Activated T-cell treated with anti-CD3 and anti-CD28 coated beads, Interleukin-2, amount 50 U/mL, for 4 hours (primary cell): Measurements from ENCODE around the gene SYCE1. TPM values are rescaled to one million over a fixed set of nuclear protein-coding genes. Genes with fewer than 3 reads are reported as not detected.
"Not testable (repeated sequence)": the region's sequence is repeated elsewhere in the genome, so short reads cannot be mapped to it uniquely, and the experiment has no call there.

Experiments used
- ATAC-seq, 2 donors: fragments of 200-7000 bp; cut with Tn5 transposase; one replicate each; pipeline ENCODE4 v1.10.0; 2021
- DNase-seq: peaks from one replicate; pipeline ENCODE4 v3.0.0-alpha.2; 2020
- H3K27me3 Mint-ChIP-seq: one replicate; pipeline ENCODE4 v1.8.0; 2021; ENCODE audit warnings: low read depth, mixed read lengths
- H3K36me3 Mint-ChIP-seq: one replicate; pipeline ENCODE4 v1.8.0; 2022; ENCODE audit warnings: mixed read lengths; ENCODE audit not compliant: insufficient read depth
- H3K4me1 Mint-ChIP-seq: one replicate; pipeline ENCODE4 v1.8.0; 2021; ENCODE audit warnings: low read depth, mixed read lengths
- H3K4me3 Mint-ChIP-seq: one replicate; pipeline ENCODE4 v1.8.0; 2021; ENCODE audit warnings: mild to moderate bottlenecking, moderate library complexity, mixed read lengths
- H3K9me3 Mint-ChIP-seq: one replicate; pipeline ENCODE4 v1.8.0; 2021; ENCODE audit warnings: mixed read lengths
- total RNA-seq, 3 donors: library from RNA; stranded (reverse); gene quantifications; one replicate each; pipeline ENCODE4 v1.2.1, GENCODE V29; 2021

Gene SYCE1
- under 1 TPM; 0.11 to 0.46 (median 0.43) TPM for total RNA-seq

- no peak for DNase-seq
- H3K36me3 Mint-ChIP-seq, result no peaks in the 10 kb centered on the region
- no peak for ATAC-seq
- no peaks in the 10 kb centered on the region for H3K4me1 Mint-ChIP-seq
- peaks cover 11% of the 10 kb centered on the region for H3K27me3 Mint-ChIP-seq
- H3K4me3 Mint-ChIP-seq, result no peak within 1 kb of the TSS
- H3K9me3 Mint-ChIP-seq, result no peaks in the 10 kb centered on the region
These were observed at the start of gene SYCE1 for GRCh38 chr10:133565441-133566294. SYCE1 (minus strand) TSS chr10:133565583; CDS start chr10:133565529, 54 bp downstream.

- Mint-ChIP-seq H3K4me3 (no peak overlapping the region), H3K36me3 (no peaks in the 10 kb centered on the region), H3K4me1 (no peaks in the 10 kb centered on the region), H3K9me3 (no peaks in the 10 kb centered on the region), H3K27me3 (peaks cover 18% of the 10 kb centered on the region)
- no peak for DNase-seq
- no peak for ATAC-seq
These were observed 49.6 kb upstream of the SYCE1 start for GRCh38 chr10:133614830-133615580.

- H3K9me3 Mint-ChIP-seq, result no peaks in the 10 kb centered on the region
- H3K27me3 Mint-ChIP-seq, result peaks cover 21% of the 10 kb centered on the region
- ATAC-seq (no peak), DNase-seq (no peak)
- no peaks in the 10 kb centered on the region for H3K36me3 Mint-ChIP-seq
- no peak overlapping the region for H3K4me3 Mint-ChIP-seq
- no peaks in the 10 kb centered on the region for H3K4me1 Mint-ChIP-seq
These were observed 48.3 kb upstream of the SYCE1 start for GRCh38 chr10:133613699-133614098.

- no peaks in the 10 kb centered on the region for H3K36me3 Mint-ChIP-seq
- ATAC-seq (no peak), DNase-seq (no peak)
- peaks cover 36% of the 10 kb centered on the region for H3K27me3 Mint-ChIP-seq
- no peaks in the 10 kb centered on the region for H3K4me1 Mint-ChIP-seq
- no peak overlapping the region for H3K4me3 Mint-ChIP-seq
- H3K9me3 Mint-ChIP-seq, result no peaks in the 10 kb centered on the region
These were observed 45.7 kb upstream of the SYCE1 start for GRCh38 chr10:133611079-133611478.

- H3K9me3 Mint-ChIP-seq, result no peaks in the 10 kb centered on the region
- ATAC-seq (no peak), DNase-seq (no peak)
- peaks cover 51% of the 10 kb centered on the region for H3K27me3 Mint-ChIP-seq
- H3K36me3 Mint-ChIP-seq, result no peaks in the 10 kb centered on the region
- no peak overlapping the region for H3K4me3 Mint-ChIP-seq
- H3K4me1 Mint-ChIP-seq, result no peaks in the 10 kb centered on the region
These were observed 43.5 kb upstream of the SYCE1 start for GRCh38 chr10:133608855-133609254.

GRCh38 chr10:133603434-133603833 lies 38.1 kb upstream of the SYCE1 start:
- H3K36me3 Mint-ChIP-seq, H3K4me1 Mint-ChIP-seq, ATAC-seq, H3K4me3 Mint-ChIP-seq, H3K9me3 Mint-ChIP-seq, DNase-seq: not testable (repeated sequence)
- peaks cover 65% of the 10 kb centered on the region for H3K27me3 Mint-ChIP-seq

GRCh38 chr10:133600657-133601056 lies 35.3 kb upstream of the SYCE1 start:
- H3K27me3 Mint-ChIP-seq, result peaks cover 67% of the 10 kb centered on the region
- H3K36me3 Mint-ChIP-seq, result no peaks in the 10 kb centered on the region
- H3K9me3 Mint-ChIP-seq, result no peaks in the 10 kb centered on the region
- ATAC-seq (no peak), DNase-seq (no peak)
- H3K4me3 Mint-ChIP-seq, result no peak overlapping the region
- no peaks in the 10 kb centered on the region for H3K4me1 Mint-ChIP-seq

- peaks cover 69% of the 10 kb centered on the region for H3K27me3 Mint-ChIP-seq
- not testable (repeated sequence) for H3K9me3 Mint-ChIP-seq, H3K36me3 Mint-ChIP-seq, ATAC-seq, H3K4me1 Mint-ChIP-seq, H3K4me3 Mint-ChIP-seq, DNase-seq
These were observed 34.5 kb upstream of the SYCE1 start for GRCh38 chr10:133599869-133600268.

GRCh38 chr10:133592716-133593115 lies 27.3 kb upstream of the SYCE1 start:
- Mint-ChIP-seq H3K36me3 (no peaks in the 10 kb centered on the region), H3K4me3 (no peak overlapping the region), H3K27me3 (peaks cover 48% of the 10 kb centered on the region), H3K9me3 (no peaks in the 10 kb centered on the region), H3K4me1 (no peaks in the 10 kb centered on the region)
- ATAC-seq, result no peak
- DNase-seq, result no peak

GRCh38 chr10:133590970-133591359 lies 25.6 kb upstream of the SYCE1 start:
- Mint-ChIP-seq H3K9me3 (no peaks in the 10 kb centered on the region), H3K4me1 (no peaks in the 10 kb centered on the region), H3K27me3 (peaks cover 40% of the 10 kb centered on the region), H3K4me3 (no peak overlapping the region), H3K36me3 (no peaks in the 10 kb centered on the region)
- no peak for ATAC-seq
- DNase-seq, result no peak

- Mint-ChIP-seq H3K4me3 (no peak overlapping the region), H3K4me1 (no peaks in the 10 kb centered on the region)
- ATAC-seq, result no peak
These were observed 25.0 kb upstream of the SYCE1 start for GRCh38 chr10:133590226-133590969.

GRCh38 chr10:133577037-133577436 lies 11.7 kb upstream of the SYCE1 start:
- not testable (repeated sequence) for DNase-seq, H3K4me1 Mint-ChIP-seq, H3K36me3 Mint-ChIP-seq, H3K27me3 Mint-ChIP-seq, H3K4me3 Mint-ChIP-seq, ATAC-seq
- H3K9me3 Mint-ChIP-seq, result peaks cover 15% of the 10 kb centered on the region

More at GRCh38 chr10:133590226-133590969, 25.0 kb upstream of the SYCE1 start:
- Mint-ChIP-seq H3K36me3 (no peaks in the 10 kb centered on the region), H3K9me3 (no peaks in the 10 kb centered on the region), H3K27me3 (peaks cover 37% of the 10 kb centered on the region)
- DNase-seq, result no peak

- DNase-seq, H3K4me1 Mint-ChIP-seq, H3K4me3 Mint-ChIP-seq, H3K27me3 Mint-ChIP-seq, H3K36me3 Mint-ChIP-seq, ATAC-seq: not testable (repeated sequence)
- H3K9me3 Mint-ChIP-seq, result peaks cover 15% of the 10 kb centered on the region
These were observed 8.1 kb upstream of the SYCE1 start for GRCh38 chr10:133573460-133573859.

- H3K4me3 Mint-ChIP-seq, H3K36me3 Mint-ChIP-seq, ATAC-seq, H3K27me3 Mint-ChIP-seq, H3K4me1 Mint-ChIP-seq, DNase-seq: not testable (repeated sequence)
- H3K9me3 Mint-ChIP-seq, result peaks cover 15% of the 10 kb centered on the region
These were observed 6.7 kb upstream of the SYCE1 start for GRCh38 chr10:133572055-133572454.
